GM15510 (cell line): ENCODE data around the gene MTARC1.

Experiments
- POLR2A ChIP-seq: IDR thresholded peaks from 3 replicates; pipeline ENCODE4 v1.6.1; 2011; ENCODE audit warnings: borderline replicate concordance; ENCODE audit not compliant: insufficient read length; ENCODE audit errors: extremely low read depth

The MTARC1 gene

DNA sequence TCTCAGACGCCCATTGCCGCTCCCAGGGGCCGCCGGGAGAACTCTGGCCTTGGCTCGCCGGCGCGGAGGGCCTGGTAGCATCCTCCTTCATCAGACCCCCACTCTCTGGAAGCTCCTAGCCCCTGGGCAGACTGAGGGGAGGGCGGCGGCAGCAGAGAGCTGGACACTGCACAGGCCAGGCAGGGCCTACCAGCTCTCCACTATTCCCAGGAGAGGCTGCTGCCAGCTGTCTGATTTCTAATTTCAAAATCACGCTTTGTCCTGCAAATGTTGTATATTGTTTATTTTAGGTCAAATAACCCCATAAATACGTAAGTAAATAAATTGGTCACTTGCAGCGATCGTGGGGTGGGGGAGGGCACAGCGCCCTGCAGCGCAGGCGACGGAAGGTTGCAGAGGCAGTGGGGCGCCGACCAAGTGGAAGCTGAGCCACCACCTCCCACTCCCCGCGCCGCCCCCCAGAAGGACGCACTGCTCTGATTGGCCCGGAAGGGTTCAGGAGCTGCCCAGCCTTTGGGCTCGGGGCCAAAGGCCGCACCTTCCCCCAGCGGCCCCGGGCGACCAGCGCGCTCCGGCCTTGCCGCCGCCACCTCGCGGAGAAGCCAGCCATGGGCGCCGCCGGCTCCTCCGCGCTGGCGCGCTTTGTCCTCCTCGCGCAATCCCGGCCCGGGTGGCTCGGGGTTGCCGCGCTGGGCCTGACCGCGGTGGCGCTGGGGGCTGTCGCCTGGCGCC, at the start of gene MTARC1:
Gene MTARC1, plus strand, starts transcription at position 577 of the 732 bp plus-strand sequence. Its CDS starts 32 bp downstream, at position 609.
- TF ChIP-seq POLR2A, result peak; percentile 18

- TF ChIP-seq POLR2A, result no peak
These were observed 45.4 kb upstream of the MTARC1 start for GRCh38 chr1:220741349-220741748.

- TF ChIP-seq POLR2A, result no peak
These were observed 44.9 kb upstream of the MTARC1 start for GRCh38 chr1:220741825-220742224.

- no peak for TF ChIP-seq POLR2A
These were observed 44.2 kb upstream of the MTARC1 start for GRCh38 chr1:220742520-220742919.

DNA sequence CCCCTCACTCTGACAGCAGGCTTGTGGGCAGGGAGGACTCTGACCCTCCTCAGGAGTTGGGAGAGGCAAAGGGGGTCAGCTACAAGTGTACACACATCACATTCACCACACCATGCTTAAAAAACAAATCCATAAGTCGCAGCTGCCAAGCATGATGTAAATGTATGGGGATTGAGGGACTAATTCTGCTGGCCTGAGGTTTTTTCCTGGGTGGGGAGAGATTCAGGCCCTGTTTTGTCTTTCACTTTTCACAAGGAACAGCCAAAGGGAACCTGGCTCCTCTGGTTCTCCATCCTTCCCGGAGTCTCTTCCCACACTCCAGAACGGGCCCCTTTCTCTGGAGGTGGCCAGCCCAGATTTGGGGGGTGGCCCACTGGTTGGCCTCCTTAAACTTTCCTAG, 39.9 kb upstream of the MTARC1 start:
- TF ChIP-seq POLR2A, result no peak

GRCh38 chr1:220747437-220748088, 39.1 kb upstream of the MTARC1 start:
- no peak for TF ChIP-seq POLR2A

DNA sequence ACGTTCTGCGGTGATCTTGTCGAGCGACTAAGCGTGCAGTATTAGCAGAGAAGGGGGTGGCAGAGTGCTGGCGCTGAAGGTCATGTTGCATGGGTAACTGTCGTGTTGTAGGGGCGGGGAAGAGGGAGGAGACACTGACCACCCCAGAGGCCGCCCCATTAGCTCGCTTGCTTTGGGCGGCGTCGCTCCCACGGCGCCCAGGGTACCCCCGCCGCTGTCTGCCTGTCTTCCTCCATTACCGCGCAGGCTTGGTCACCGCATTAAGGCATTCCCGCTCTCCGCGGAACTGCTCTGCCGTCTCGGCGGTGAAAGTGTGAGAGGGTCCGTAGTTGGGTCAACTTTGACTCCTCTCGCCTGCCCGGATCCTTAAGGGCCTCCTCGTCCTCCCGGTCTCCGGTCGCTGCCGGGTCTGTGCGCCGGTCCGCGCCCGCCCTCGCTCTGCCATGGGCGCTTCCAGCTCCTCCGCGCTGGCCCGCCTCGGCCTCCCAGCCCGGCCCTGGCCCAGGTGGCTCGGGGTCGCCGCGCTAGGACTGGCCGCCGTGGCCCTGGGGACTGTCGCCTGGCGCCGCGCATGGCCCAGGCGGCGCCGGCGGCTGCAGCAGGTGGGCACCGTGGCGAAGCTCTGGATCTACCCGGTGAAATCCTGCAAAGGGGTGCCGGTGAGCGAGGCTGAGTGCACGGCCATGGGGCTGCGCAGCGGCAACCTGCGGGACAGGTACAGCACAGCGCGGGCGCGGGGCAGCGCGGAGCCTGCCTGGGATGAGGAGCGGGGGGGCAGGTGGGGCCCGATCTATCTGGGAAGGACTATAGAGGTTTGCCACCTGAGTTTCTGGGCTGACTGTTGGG, 38.4 kb upstream of the MTARC1 start, which contains the start of gene MTARC2:
Gene MTARC2, plus strand, starts transcription at position 234 of the 846 bp plus-strand sequence. Its CDS starts 210 bp downstream, at position 444.
- peak; percentile 71 for TF ChIP-seq POLR2A

DNA sequence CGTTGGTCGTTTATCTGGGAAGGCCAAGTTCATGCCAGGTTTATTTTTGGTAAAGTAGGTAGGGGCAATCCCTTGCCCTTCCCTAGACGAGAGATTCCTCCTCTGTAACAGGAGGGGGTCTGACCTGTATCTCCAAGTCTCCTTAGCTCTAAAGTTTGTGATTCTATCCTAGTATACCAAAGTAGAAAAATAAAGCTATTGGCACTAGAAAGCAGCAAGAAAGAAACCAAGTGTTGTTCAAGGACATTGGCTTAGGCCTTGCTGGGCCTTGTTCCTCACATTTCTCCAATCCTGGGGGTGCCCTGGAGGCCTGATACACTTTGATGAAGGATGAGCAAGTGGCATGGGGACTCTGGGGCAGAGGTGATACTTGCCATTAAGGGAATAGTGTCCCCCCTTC, 37.8 kb upstream of the MTARC1 start:
- no peak for TF ChIP-seq POLR2A

GRCh38 chr1:220750131-220750515, 36.6 kb upstream of the MTARC1 start:
- no peak for TF ChIP-seq POLR2A

- no peak for TF ChIP-seq POLR2A
These were observed 35.6 kb upstream of the MTARC1 start for GRCh38 chr1:220751111-220751510.

- TF ChIP-seq POLR2A, result no peak
These were observed 32.3 kb upstream of the MTARC1 start for GRCh38 chr1:220754212-220754917.

DNA sequence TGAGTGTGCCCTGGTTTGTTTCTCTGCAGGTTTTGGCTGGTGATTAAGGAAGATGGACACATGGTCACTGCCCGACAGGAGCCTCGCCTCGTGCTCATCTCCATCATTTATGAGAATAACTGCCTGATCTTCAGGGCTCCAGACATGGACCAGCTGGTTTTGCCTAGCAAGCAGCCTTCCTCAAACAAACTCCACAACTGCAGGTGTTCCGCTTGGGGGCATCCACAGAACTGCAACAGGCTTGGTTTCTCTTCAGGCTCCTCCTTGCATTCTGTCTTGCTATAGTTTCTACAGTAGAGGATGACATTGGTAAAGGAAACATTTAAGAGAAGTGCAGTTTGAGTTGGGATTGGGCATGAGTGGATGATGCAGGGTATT, 31.8 kb upstream of the MTARC1 start:
- no peak for TF ChIP-seq POLR2A

GRCh38 chr1:220755309-220755708, 31.4 kb upstream of the MTARC1 start:
- TF ChIP-seq POLR2A, result no peak

DNA sequence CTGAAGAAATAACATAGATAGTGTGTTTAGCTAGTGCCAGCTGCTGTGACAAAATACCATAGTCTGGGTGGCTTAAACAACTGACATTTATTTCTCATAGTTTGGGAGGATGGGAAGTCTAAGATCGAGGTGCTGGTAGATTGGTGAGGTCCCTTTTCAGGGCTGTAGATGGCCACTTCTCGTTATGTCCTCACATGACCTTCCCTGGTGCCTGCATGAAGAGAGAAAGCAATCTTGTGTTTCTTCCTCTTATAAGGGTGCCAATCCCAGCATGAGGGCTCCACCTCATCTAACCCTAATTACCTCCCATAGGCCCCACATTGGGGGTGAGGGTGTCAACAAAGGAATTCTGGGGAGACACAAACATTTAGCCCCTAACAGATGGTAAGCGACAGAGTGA, 29.3 kb upstream of the MTARC1 start:
- TF ChIP-seq POLR2A, result no peak

DNA sequence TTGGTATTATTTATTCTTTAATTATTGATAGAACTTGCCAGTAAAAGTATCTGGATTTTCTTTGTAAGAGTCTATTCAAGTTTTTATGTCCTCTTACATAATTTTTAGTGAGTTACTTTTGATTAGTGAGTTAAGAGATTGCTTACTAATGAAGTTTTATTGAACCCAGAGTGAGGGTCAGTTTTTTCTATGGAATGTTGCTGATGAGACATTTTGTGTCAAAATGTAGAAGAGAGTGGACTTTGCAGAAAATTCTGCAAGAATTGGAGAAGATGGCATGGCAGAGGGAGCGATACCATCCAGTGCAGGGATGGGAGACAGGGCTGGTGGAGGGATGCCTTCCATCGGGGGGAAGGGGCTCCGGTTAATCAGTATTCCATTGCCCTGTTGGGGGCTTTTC, 27.6 kb upstream of the MTARC1 start:
- no peak for TF ChIP-seq POLR2A

DNA sequence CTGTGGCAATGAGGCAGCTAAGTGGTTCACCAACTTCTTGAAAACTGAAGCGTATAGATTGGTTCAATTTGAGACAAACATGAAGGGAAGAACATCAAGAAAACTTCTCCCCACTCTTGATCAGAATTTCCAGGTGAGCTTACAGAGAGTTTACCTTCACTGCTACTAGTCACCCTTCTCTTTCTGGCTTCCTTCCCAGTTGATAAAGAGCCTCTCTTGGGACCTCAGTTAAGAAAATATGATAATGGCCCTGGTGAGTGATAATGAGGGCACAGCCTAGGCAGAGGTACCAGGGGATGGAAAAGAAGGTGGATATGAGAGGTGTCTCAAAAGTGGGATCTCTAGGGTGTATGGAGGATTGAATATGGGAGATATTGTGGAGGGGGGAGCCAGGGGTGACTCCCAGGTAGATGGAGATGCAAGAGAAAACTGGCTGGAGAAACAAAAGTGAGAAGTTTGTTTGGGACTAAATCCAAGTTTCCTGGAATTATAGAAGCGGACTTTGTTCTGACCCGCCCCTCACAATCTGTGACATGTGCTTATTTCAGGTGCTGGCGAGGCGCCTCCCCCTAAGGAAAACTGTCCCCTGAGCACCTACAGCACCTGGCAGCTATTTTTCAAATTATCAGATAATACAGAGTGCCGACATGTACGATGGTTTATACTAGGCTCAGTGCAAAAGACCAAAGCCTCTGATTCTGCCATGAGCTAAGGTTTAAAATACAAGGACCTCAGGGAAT, 24.9 kb upstream of the MTARC1 start:
- no peak for TF ChIP-seq POLR2A
